Measurements from ENCODE around the gene PPP4C.

The PPP4C gene

GRCh38 chr16:30079480-30079879 is 3.7 kb downstream of the PPP4C start:
- no peak for DNase-seq (ENCODE audit: low read depth in 1 of 2, low spot score in 1 of 2)

GRCh38 chr16:30082545-30083090 is 6.8 kb downstream of the PPP4C start:
- no peak for DNase-seq (ENCODE audit: low read depth in 1 of 2, low spot score in 1 of 2)

GRCh38 chr16:30083216-30084055 is 7.6 kb downstream of the PPP4C start:
- no peak for DNase-seq (ENCODE audit: low read depth in 1 of 2, low spot score in 1 of 2)

GRCh38 chr16:30084096-30084815 is 8.5 kb downstream of the PPP4C start:
- DNase-seq (ENCODE audit: low read depth in 1 of 2, low spot score in 1 of 2), result no peak

GRCh38 chr16:30084816-30085159 is 9.0 kb downstream of the PPP4C start:
- DNase-seq (ENCODE audit: low read depth in 1 of 2, low spot score in 1 of 2), result no peak

- DNase-seq (ENCODE audit: low read depth in 1 of 2, low spot score in 1 of 2), result no peak
Measured at GRCh38 chr16:30085247-30085646, 9.5 kb downstream of the PPP4C start.

- no peak for DNase-seq (ENCODE audit: low read depth in 1 of 2, low spot score in 1 of 2)
Measured at GRCh38 chr16:30085820-30086219, 10.0 kb downstream of the PPP4C start.

- no peak for DNase-seq (ENCODE audit: low read depth in 1 of 2, low spot score in 1 of 2)
Measured at GRCh38 chr16:30086291-30087140, 10.7 kb downstream of the PPP4C start.

GRCh38 chr16:30087181-30087898 is 11.5 kb downstream of the PPP4C start:
- DNase-seq (ENCODE audit: low read depth in 1 of 2, low spot score in 1 of 2), result no peak

- no peak for DNase-seq (ENCODE audit: low read depth in 1 of 2, low spot score in 1 of 2)
Measured at GRCh38 chr16:30088237-30088831, 12.5 kb downstream of the PPP4C start.

- DNase-seq (ENCODE audit: low read depth in 1 of 2, low spot score in 1 of 2), result no peak
Measured at GRCh38 chr16:30088832-30089624, 13.2 kb downstream of the PPP4C start.

GRCh38 chr16:30090610-30091331 is 15.0 kb downstream of the PPP4C start:
- no peak for DNase-seq (ENCODE audit: low read depth in 1 of 2, low spot score in 1 of 2)

GRCh38 chr16:30091474-30092372 is 15.9 kb downstream of the PPP4C start, which contains the start of gene TBX6:
Gene TBX6 (minus strand): TSS chr16:30091924. CDS start chr16:30091193, 731 bp downstream.
- DNase-seq (ENCODE audit: low read depth in 1 of 2, low spot score in 1 of 2), result peak; percentile 89 to 92

- DNase-seq (ENCODE audit: low read depth in 1 of 2, low spot score in 1 of 2), result peak; percentile 23 to 44
Measured at GRCh38 chr16:30092373-30093010, 16.7 kb downstream of the PPP4C start.

- DNase-seq (ENCODE audit: low read depth in 1 of 2, low spot score in 1 of 2), result no peak
Measured at GRCh38 chr16:30094541-30095165, 18.9 kb downstream of the PPP4C start.

- DNase-seq (ENCODE audit: low read depth in 1 of 2, low spot score in 1 of 2), result no peak
Measured at GRCh38 chr16:30095166-30096078, 19.6 kb downstream of the PPP4C start.

Measured in stimulated activated CD4-positive, alpha-beta T cell treated with anti-CD3 and anti-CD28 coated beads, Interleukin-15, amount 100 ng/mL, for 1 hour (primary cell).